Choroid plexus epithelial cell (primary cell): ENCODE data around the gene TMEM236.

Source experiments
- DNase-seq: peaks from one replicate; pipeline ENCODE4 v3.0.0-alpha.2; 2010; ENCODE audit warnings: low read depth
- H3K4me3 ChIP-seq: 2 replicates; pipeline ENCODE4 v1.5.1; 2011; ENCODE audit warnings: low read depth, mild to moderate bottlenecking, control low read depth, low read length, moderate library complexity
- TF ChIP-seq, protein P1 (sequence below): conservative IDR thresholded peaks from 2 replicates; pipeline ENCODE4 v1.5.1; 2011; ENCODE audit warnings: low read depth, mild to moderate bottlenecking, control low read depth, inconsistent platforms, low read length, moderate library complexity

The TMEM236 gene

GRCh38 chr10:17756557-17757217 is 4.7 kb downstream of the TMEM236 start:
- TF ChIP-seq, protein P1, sequence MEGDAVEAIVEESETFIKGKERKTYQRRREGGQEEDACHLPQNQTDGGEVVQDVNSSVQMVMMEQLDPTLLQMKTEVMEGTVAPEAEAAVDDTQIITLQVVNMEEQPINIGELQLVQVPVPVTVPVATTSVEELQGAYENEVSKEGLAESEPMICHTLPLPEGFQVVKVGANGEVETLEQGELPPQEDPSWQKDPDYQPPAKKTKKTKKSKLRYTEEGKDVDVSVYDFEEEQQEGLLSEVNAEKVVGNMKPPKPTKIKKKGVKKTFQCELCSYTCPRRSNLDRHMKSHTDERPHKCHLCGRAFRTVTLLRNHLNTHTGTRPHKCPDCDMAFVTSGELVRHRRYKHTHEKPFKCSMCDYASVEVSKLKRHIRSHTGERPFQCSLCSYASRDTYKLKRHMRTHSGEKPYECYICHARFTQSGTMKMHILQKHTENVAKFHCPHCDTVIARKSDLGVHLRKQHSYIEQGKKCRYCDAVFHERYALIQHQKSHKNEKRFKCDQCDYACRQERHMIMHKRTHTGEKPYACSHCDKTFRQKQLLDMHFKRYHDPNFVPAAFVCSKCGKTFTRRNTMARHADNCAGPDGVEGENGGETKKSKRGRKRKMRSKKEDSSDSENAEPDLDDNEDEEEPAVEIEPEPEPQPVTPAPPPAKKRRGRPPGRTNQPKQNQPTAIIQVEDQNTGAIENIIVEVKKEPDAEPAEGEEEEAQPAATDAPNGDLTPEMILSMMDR, result no peak
- no peak overlapping the region for H3K4me3 ChIP-seq
- peak; percentile 54 for DNase-seq

GRCh38 chr10:17758200-17758599 is 6.2 kb downstream of the TMEM236 start:
- TF ChIP-seq, protein P1, result no peak
- H3K4me3 ChIP-seq, result no peak overlapping the region
- peak; percentile 21 for DNase-seq

DNA sequence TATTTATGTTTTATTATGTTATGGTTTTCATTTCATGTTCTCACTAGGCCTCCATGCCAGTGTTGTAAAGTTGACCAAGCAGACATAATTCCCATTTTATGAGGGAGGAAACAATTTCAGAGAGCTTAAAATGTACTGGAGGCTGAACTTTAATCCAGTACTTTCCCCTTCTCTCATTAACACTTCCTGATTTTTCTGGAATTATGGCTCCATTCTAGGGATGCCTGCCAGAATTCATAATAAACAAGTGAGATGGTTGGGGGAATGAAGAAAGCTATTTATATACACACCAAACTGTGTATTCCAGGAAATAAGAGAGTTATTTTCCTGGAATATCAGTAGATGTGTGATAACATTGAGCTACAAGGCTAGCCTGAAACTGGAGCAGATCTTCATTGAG is 6.9 kb downstream of the TMEM236 start:
- TF ChIP-seq, protein P1, result no peak
- no peak overlapping the region for H3K4me3 ChIP-seq
- no peak for DNase-seq

DNA sequence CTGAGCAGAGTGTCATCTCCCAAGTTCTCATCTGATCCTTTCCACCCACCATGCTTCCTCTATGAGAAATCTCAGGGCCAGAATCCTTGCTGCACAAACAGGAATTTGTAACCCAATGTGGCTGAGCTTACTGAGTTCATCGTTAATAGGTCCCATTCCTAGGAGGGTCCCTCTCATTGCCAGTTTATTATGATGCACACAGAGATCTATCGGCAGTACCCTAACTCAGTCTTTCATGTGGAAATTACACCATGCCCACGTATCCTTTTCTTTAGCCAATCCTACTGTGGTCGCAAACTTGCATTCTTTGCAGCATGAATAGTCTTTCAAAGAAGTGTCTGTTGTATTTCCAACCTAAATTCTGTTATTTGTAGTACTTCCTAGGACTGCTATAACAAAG is 12.1 kb downstream of the TMEM236 start:
- no peak for DNase-seq
- no peak overlapping the region for H3K4me3 ChIP-seq
- TF ChIP-seq, protein P1, result no peak

- DNase-seq, result no peak
- H3K4me3 ChIP-seq, result no peak overlapping the region
- TF ChIP-seq, protein P1, result no peak
Observed at GRCh38 chr10:17765602-17766001, 13.6 kb downstream of the TMEM236 start.

DNA sequence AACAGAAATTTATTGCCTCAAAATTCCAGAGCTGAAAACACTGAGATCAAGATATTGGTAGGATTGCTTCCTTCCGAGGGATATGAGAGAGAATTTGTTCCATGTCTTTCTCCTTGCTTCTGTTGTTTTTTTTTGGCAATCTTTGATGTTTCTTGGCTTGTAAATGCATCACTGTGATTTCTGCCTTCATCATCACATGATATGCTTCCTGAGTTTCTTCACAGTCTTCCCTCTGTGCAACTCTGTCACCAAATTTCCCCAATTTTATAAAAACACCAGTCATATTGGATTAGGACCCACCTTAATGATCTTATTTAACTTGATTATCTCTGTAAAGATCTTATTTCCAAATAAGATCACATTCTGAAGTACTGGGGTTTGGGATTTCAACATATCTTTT is 14.7 kb downstream of the TMEM236 start:
- DNase-seq, result no peak
- no peak overlapping the region for H3K4me3 ChIP-seq
- TF ChIP-seq, protein P1, result no peak

GRCh38 chr10:17768496-17768895 is 16.5 kb downstream of the TMEM236 start:
- H3K4me3 ChIP-seq, result no peak overlapping the region
- TF ChIP-seq, protein P1, result no peak
- DNase-seq, result no peak
